Cardiac fibroblast (primary cell): ENCODE measurements around the gene C16orf95.

Source experiments
- DNase-seq, 2 donors: peaks; one replicate each; pipeline versions ENCODE4 v3.0.0 to v3.0.0-alpha.2; 2010; ENCODE audit warnings: low read depth in 2 of 2
- H3K4me3 ChIP-seq, 2 donors: replicated peaks in 1 of 2; 1 replicate in 1 of 2; 2 replicates in 1 of 2; pipeline ENCODE4 v1.5.1; 2011; ENCODE audit warnings: low read depth in 2 of 2, low read length in 2 of 2, mild to moderate bottlenecking in 2 of 2, moderate library complexity in 1 of 2
- CTCF ChIP-seq: IDR thresholded peaks from one replicate; pipeline ENCODE4 v1.5.1; 2011; ENCODE audit warnings: low read depth, mild to moderate bottlenecking, low read length, inconsistent platforms

C16orf95 gene

GRCh38 chr16:87346517-87347060 lies 29.4 kb upstream of the C16orf95 start:
- DNase-seq: no peak
- H3K4me3 ChIP-seq: no peak overlapping the region
- no peak for TF ChIP-seq CTCF

- TF ChIP-seq CTCF: no peak
- no peak overlapping the region for H3K4me3 ChIP-seq
- DNase-seq: no peak
Observed at GRCh38 chr16:87345726-87346424, 28.7 kb upstream of the C16orf95 start.

GRCh38 chr16:87344931-87345631 lies 27.9 kb upstream of the C16orf95 start:
- peak in 1 of 2 donors; percentile 14 for DNase-seq
- TF ChIP-seq CTCF: no peak
- H3K4me3 ChIP-seq: no peak overlapping the region

- no peak for TF ChIP-seq CTCF
- no peak overlapping the region for H3K4me3 ChIP-seq
- no peak for DNase-seq
Observed at GRCh38 chr16:87344165-87344930, 27.2 kb upstream of the C16orf95 start.

- no peak for TF ChIP-seq CTCF
- H3K4me3 ChIP-seq: no peak overlapping the region
- DNase-seq: no peak
Observed at GRCh38 chr16:87343753-87344050, 26.5 kb upstream of the C16orf95 start.

- TF ChIP-seq CTCF: no peak
- no peak for DNase-seq
Observed at GRCh38 chr16:87342978-87343752, 26.0 kb upstream of the C16orf95 start.

More at GRCh38 chr16:87342978-87343752, 26.0 kb upstream of the C16orf95 start:
- H3K4me3 ChIP-seq: no peak overlapping the region
